ENCODE results near the gene KLHDC10. TPM values are rescaled to one million over a fixed set of nuclear protein-coding genes. Genes with fewer than 3 reads are reported as not detected.

KLHDC10 gene
- total and polyA plus RNA-seq, 2 donors (not counting 3 experiments of a cell fraction or from before 2014, with no cell fraction given), result 14.9 to 31.3 TPM

GRCh38 chr7:130180571-130181262, 110.4 kb downstream of the KLHDC10 start:
- H3K9me1 ChIP-seq (replicated peaks; ENCODE audit: control insufficient read depth, extremely low read depth, insufficient read depth, low read length), result no peaks in the 10 kb centered on the region
- dilution Hi-C loops (cut with MboI; ENCODE audit: extremely low pct_ligation_motif_present, low sequenced_read_pairs), result no loop called here
- H3K27me3 ChIP-seq (ENCODE audit: control insufficient read depth in 2 of 2, insufficient read depth in 2 of 2, low read length in 2 of 2), result no peaks in the 10 kb centered on the region
- H4K20me1 ChIP-seq (replicated peaks; ENCODE audit: control insufficient read depth, extremely low read depth, insufficient read depth, low read length), result no peaks in the 10 kb centered on the region
- H3K4me2 ChIP-seq (ENCODE audit: insufficient read depth, low read length), result no peak overlapping the region
- FAIRE-seq, result no peak
- no TSS peak for BruUV-seq (replicated peaks)
- TF ChIP-seq POLR2AphosphoS5 (IDR thresholded peaks at IDR 0.05; ENCODE audit: insufficient read depth, low read depth, low read length) (no peak), JUN (IDR thresholded peaks at IDR 0.05; ENCODE audit: borderline replicate concordance, insufficient read depth, insufficient read length, low read depth) (no peak), FOS (IDR thresholded peaks at IDR 0.05; ENCODE audit: borderline replicate concordance, insufficient read depth, low read length) (no peak), MAX (IDR thresholded peaks at IDR 0.05; ENCODE audit: insufficient read depth, insufficient read length) (no peak), EZH2 (IDR thresholded peaks at IDR 0.05; ENCODE audit: borderline replicate concordance, low read depth, low read length, severe bottlenecking) (no peak)
- no peaks in the 10 kb centered on the region for H3K79me2 ChIP-seq (ENCODE audit: control insufficient read depth, insufficient read depth, low read length)
- H3K36me3 ChIP-seq (ENCODE audit: control insufficient read depth in 2 of 2, extremely low read depth in 1 of 2, insufficient read depth in 2 of 2, low read length in 2 of 2), result peaks cover 1 to 11% of the 10 kb centered on the region in 2 experiments
- H3K9ac ChIP-seq (replicated peaks; ENCODE audit: extremely low read depth, insufficient read depth, low read length), result no peak overlapping the region
- H3K9me3 ChIP-seq (replicated peaks; ENCODE audit: control insufficient read depth, insufficient read depth, low read length), result no peaks in the 10 kb centered on the region
- H2AFZ ChIP-seq (ENCODE audit: low read depth, low read length), result no peak overlapping the region
- intact Hi-C loops (cut with micrococcal nuclease), result no loop called here
- ChIA-PET CTCF (no interaction called here), POLR2A (interaction anchor here (0.6 kb wide), 1 partner anchor 141 kb away, joined by 4 read pairs; no protein-coding TSS in a partner anchor)
- H3K4me3 ChIP-seq (replicated peaks in 1 of 3; ENCODE audit: insufficient read depth in 1 of 3, low read depth in 1 of 3, low read length in 3 of 3), result no peak overlapping the region
- no peak overlapping the region for H3K27ac ChIP-seq (ENCODE audit: insufficient read depth, low read depth, low read length)
- H3K4me1 ChIP-seq (ENCODE audit: control insufficient read depth, extremely low read depth, insufficient read depth, low read length), result peaks cover 2% of the 10 kb centered on the region
- DNase-seq (ENCODE audit: low read depth, low spot score), result no peak

GRCh38 chr7:130181263-130181605, 110.9 kb downstream of the KLHDC10 start:
- DNase-seq (ENCODE audit: low read depth, low spot score) (no peak), FAIRE-seq (no peak)
- Histone ChIP-seq H3K9ac (replicated peaks; ENCODE audit: extremely low read depth, insufficient read depth, low read length) (no peak overlapping the region), H3K4me2 (ENCODE audit: insufficient read depth, low read length) (no peak overlapping the region), H2AFZ (ENCODE audit: low read depth, low read length) (no peak overlapping the region), H3K9me1 (replicated peaks; ENCODE audit: control insufficient read depth, extremely low read depth, insufficient read depth, low read length) (no peaks in the 10 kb centered on the region), H3K4me3 (replicated peaks in 1 of 3; ENCODE audit: insufficient read depth in 1 of 3, low read depth in 1 of 3, low read length in 3 of 3) (no peak overlapping the region), H3K36me3 (ENCODE audit: control insufficient read depth in 2 of 2, extremely low read depth in 1 of 2, insufficient read depth in 2 of 2, low read length in 2 of 2) (peaks cover 1 to 11% of the 10 kb centered on the region in 2 experiments), H3K9me3 (replicated peaks; ENCODE audit: control insufficient read depth, insufficient read depth, low read length) (no peaks in the 10 kb centered on the region), H3K79me2 (ENCODE audit: control insufficient read depth, insufficient read depth, low read length) (no peaks in the 10 kb centered on the region), H3K27ac (ENCODE audit: insufficient read depth, low read depth, low read length) (no peak overlapping the region), H3K27me3 (ENCODE audit: control insufficient read depth in 2 of 2, insufficient read depth in 2 of 2, low read length in 2 of 2) (no peaks in the 10 kb centered on the region), H3K4me1 (ENCODE audit: control insufficient read depth, extremely low read depth, insufficient read depth, low read length) (peaks cover 8% of the 10 kb centered on the region), H4K20me1 (replicated peaks; ENCODE audit: control insufficient read depth, extremely low read depth, insufficient read depth, low read length) (no peaks in the 10 kb centered on the region)
- dilution Hi-C loops (cut with MboI; ENCODE audit: extremely low pct_ligation_motif_present, low sequenced_read_pairs), result no loop called here
- no TSS peak for BruUV-seq (replicated peaks)
- TF ChIP-seq GATA2 (IDR thresholded peaks at IDR 0.05; ENCODE audit: insufficient read depth, insufficient read length, low read depth, low read length) (no peak), CTCF (IDR thresholded peaks at IDR 0.05; ENCODE audit: extremely low read depth in 1 of 2, insufficient read depth in 1 of 2, low read depth in 1 of 2, low read length in 2 of 2) (no peak), FOS (IDR thresholded peaks at IDR 0.05; ENCODE audit: borderline replicate concordance, insufficient read depth, low read length) (no peak), EZH2 (IDR thresholded peaks at IDR 0.05; ENCODE audit: borderline replicate concordance, low read depth, low read length, severe bottlenecking) (no peak), POLR2AphosphoS5 (IDR thresholded peaks at IDR 0.05; ENCODE audit: insufficient read depth, low read depth, low read length) (no peak), POLR2A (IDR thresholded peaks at IDR 0.05; ENCODE audit: low read depth, low read length) (no peak), MYC (IDR thresholded peaks at IDR 0.05; ENCODE audit: low read depth, low read length) (no peak), MAX (IDR thresholded peaks at IDR 0.05; ENCODE audit: insufficient read depth, insufficient read length) (no peak), JUN (IDR thresholded peaks at IDR 0.05; ENCODE audit: borderline replicate concordance, insufficient read depth, insufficient read length, low read depth) (no peak)
- ChIA-PET CTCF (interaction anchor here (1.2 to 2.0 kb wide), 3 partner anchors 12 to 53 kb away, joined by 3 to 11 read pairs (median 3); no protein-coding TSS in a partner anchor), POLR2A (interaction anchor here (0.6 kb wide), 1 partner anchor 141 kb away, joined by 4 read pairs; no protein-coding TSS in a partner anchor)
- intact Hi-C loops (cut with micrococcal nuclease), result no loop called here

Data from endothelial cell of umbilical vein (primary cell).